HG03175 (cell line): Measurements from ENCODE around the gene MANEA.
"Not testable (repeated sequence)": the region's sequence is repeated elsewhere in the genome, so short reads cannot be mapped to it uniquely, and the experiment has no call there.

Experiments used
- ATAC-seq: cut with Tn5 transposase; IDR thresholded peaks from one replicate; pipeline ENCODE4 v1.9.1; 2021; ENCODE audit warnings: mild to moderate bottlenecking, moderate library complexity; ENCODE audit not compliant: unreplicated experiment

MANEA gene

GRCh38 chr6:95577304-95578105 lies at the start of gene MANEA:
MANEA (plus strand) TSS chr6:95577535; CDS start chr6:95586440, 8,905 bp downstream.
- peak; percentile 72 for ATAC-seq

GRCh38 chr6:95529762-95530161 lies 47.6 kb upstream of the MANEA start:
- ATAC-seq: no peak

GRCh38 chr6:95530176-95530819 lies 47.0 kb upstream of the MANEA start:
- ATAC-seq: no peak

GRCh38 chr6:95543798-95544197 lies 33.5 kb upstream of the MANEA start:
- ATAC-seq: no peak

GRCh38 chr6:95544517-95545225 lies 32.7 kb upstream of the MANEA start:
- ATAC-seq: no peak

- no peak for ATAC-seq
Observed at GRCh38 chr6:95545226-95545625, 32.1 kb upstream of the MANEA start.

- ATAC-seq: no peak
Observed at GRCh38 chr6:95545686-95546085, 31.6 kb upstream of the MANEA start.

GRCh38 chr6:95546148-95546547 lies 31.2 kb upstream of the MANEA start:
- no peak for ATAC-seq

GRCh38 chr6:95547043-95547442 lies 30.3 kb upstream of the MANEA start:
- ATAC-seq: no peak

GRCh38 chr6:95548188-95548786 lies 29.0 kb upstream of the MANEA start:
- ATAC-seq: no peak

GRCh38 chr6:95551678-95552324 lies 25.5 kb upstream of the MANEA start:
- ATAC-seq: no peak

GRCh38 chr6:95553880-95554279 lies 23.5 kb upstream of the MANEA start:
- no peak for ATAC-seq

- ATAC-seq: not testable (repeated sequence)
Observed at GRCh38 chr6:95560956-95561355, 16.4 kb upstream of the MANEA start.

GRCh38 chr6:95569560-95569959 lies 7.8 kb upstream of the MANEA start:
- ATAC-seq: no peak

GRCh38 chr6:95572098-95572497 lies 5.2 kb upstream of the MANEA start:
- ATAC-seq: no peak

- no peak for ATAC-seq
Observed at GRCh38 chr6:95574811-95575210, 2.5 kb upstream of the MANEA start.

GRCh38 chr6:95576218-95576997 lies 927 bp upstream of the MANEA start:
- ATAC-seq: peak; percentile 25

GRCh38 chr6:95576998-95577303 lies 384 bp upstream of the MANEA start:
- no peak for ATAC-seq

- ATAC-seq: peak; percentile 17
Observed at GRCh38 chr6:95578106-95578410, 723 bp downstream of the MANEA start.

GRCh38 chr6:95581073-95581472 lies 3.7 kb downstream of the MANEA start:
- no peak for ATAC-seq
